HEK293 (cell line): ENCODE measurements around the gene E2F4.
A peak's percentile ranks its signal among the peaks of the same experiment; 100 is the strongest.

Experiments used
- CTCF ChIA-PET: fragments of 350-600 bp; formaldehyde crosslinking; extraction: SDS; loops from one replicate; lab custom pipeline; 2021; ENCODE audit warnings: antibody characterized with exemption; lab: Yijun Ruan, JAX
- POLR2A ChIA-PET: fragments of 300-600 bp; formaldehyde crosslinking; extraction: SDS; loops from one replicate; lab custom pipeline; 2020; ENCODE audit warnings: antibody characterized with exemption, inconsistent platforms; lab: Yijun Ruan, JAX
- H3K27ac ChIP-seq: fragments of 200-500 bp; sonication (Bioruptor generic); 2 replicates; pipeline ENCODE4 v1.5.1; 2014; ENCODE audit warnings: low read depth, low read length, control low read depth, inconsistent platforms; ENCODE audit errors: extremely low read depth
- H3K36me3 ChIP-seq, 2 experiments: fragments of 200-500 bp in 1 of 2; sonication (Bioruptor generic) in 1 of 2; 1 replicate in 1 of 2; 2 replicates in 1 of 2; pipeline ENCODE4 v1.5.1; 2014 to 2017; ENCODE audit warnings: inconsistent platforms in 2 of 2, low read length in 2 of 2; ENCODE audit not compliant: control insufficient read depth in 2 of 2, insufficient read depth in 1 of 2
- H3K4me1 ChIP-seq: fragments of 200-500 bp; sonication (Bioruptor generic); 2 replicates; pipeline ENCODE4 v1.5.1; 2014; ENCODE audit warnings: mild to moderate bottlenecking, low read length, inconsistent platforms; ENCODE audit not compliant: control insufficient read depth, insufficient read depth
- H3K4me3 ChIP-seq: 2 replicates; pipeline ENCODE4 v1.5.1; 2011; ENCODE audit warnings: low read depth, mild to moderate bottlenecking, control low read depth, low read length, moderate library complexity
- H3K9me3 ChIP-seq: fragments of 200-500 bp; sonication (Bioruptor generic); 2 replicates; pipeline ENCODE4 v1.5.1; 2014; ENCODE audit warnings: low read depth, low read length, inconsistent platforms; ENCODE audit not compliant: control insufficient read depth, insufficient read depth
- INSM2 ChIP-seq: fragments of 450-650 bp; formaldehyde crosslinking; IDR thresholded peaks from 2 replicates; pipeline ENCODE4 v1.5.1; 2016; ENCODE audit warnings: missing biosample characterization, missing genetic modification characterization
- KLF8 ChIP-seq: fragments of 450-650 bp; formaldehyde crosslinking; IDR thresholded peaks from 2 replicates; pipeline ENCODE4 v1.5.1; 2016; ENCODE audit warnings: missing biosample characterization, missing genetic modification characterization
- PRDM1 ChIP-seq: fragments of 450-650 bp; formaldehyde crosslinking; IDR thresholded peaks from 2 replicates; pipeline ENCODE4; 2016; ENCODE audit warnings: missing biosample characterization, missing genetic modification characterization
- PRDM10 ChIP-seq: fragments of 450-650 bp; formaldehyde crosslinking; IDR thresholded peaks from 2 replicates; pipeline ENCODE4 v1.5.1; 2016; ENCODE audit warnings: missing biosample characterization, missing genetic modification characterization
- ZBTB1 ChIP-seq: fragments of 450-650 bp; formaldehyde crosslinking; IDR thresholded peaks from 2 replicates; pipeline ENCODE4 v1.5.1; 2016; ENCODE audit warnings: missing biosample characterization, missing genetic modification characterization
- ZBTB11 ChIP-seq: fragments of 450-650 bp; formaldehyde crosslinking; conservative IDR thresholded peaks from 2 replicates; pipeline ENCODE4 v1.5.1; 2016; ENCODE audit warnings: low read depth, missing biosample characterization, missing genetic modification characterization
- ZBTB17 ChIP-seq: fragments of 450-650 bp; formaldehyde crosslinking; IDR thresholded peaks from 2 replicates; pipeline ENCODE4 v1.5.1; 2016; ENCODE audit warnings: missing biosample characterization, missing genetic modification characterization
- ZNF354C ChIP-seq: fragments of 450-650 bp; formaldehyde crosslinking; IDR thresholded peaks from 2 replicates; pipeline ENCODE4 v1.5.1; 2016; ENCODE audit warnings: missing biosample characterization, missing genetic modification characterization, low read depth, borderline replicate concordance
- ZNF37A ChIP-seq: fragments of 450-650 bp; IDR thresholded peaks from 2 replicates; pipeline ENCODE4 v1.5.1; 2018; ENCODE audit warnings: missing biosample characterization, missing genetic modification characterization
- ZNF48 ChIP-seq: fragments of 450-650 bp; formaldehyde crosslinking; IDR thresholded peaks from 2 replicates; pipeline ENCODE4 v1.5.1; 2016; ENCODE audit warnings: missing biosample characterization, missing genetic modification characterization
- ZNF600 ChIP-seq: fragments of 450-650 bp; formaldehyde crosslinking; IDR thresholded peaks from 2 replicates; pipeline ENCODE4 v1.5.1; 2016; ENCODE audit warnings: missing biosample characterization, missing genetic modification characterization
- ZNF610 ChIP-seq: fragments of 450-650 bp; formaldehyde crosslinking; IDR thresholded peaks from 2 replicates; pipeline ENCODE4 v1.5.1; 2016; ENCODE audit warnings: missing biosample characterization, missing genetic modification characterization, borderline replicate concordance
- ZNF660 ChIP-seq: fragments of 450-650 bp; IDR thresholded peaks from 2 replicates; pipeline ENCODE4 v1.5.1; 2018; ENCODE audit warnings: missing biosample characterization, mild to moderate bottlenecking, missing genetic modification characterization

The E2F4 gene

GRCh38 chr16:67190448-67191399, 1.2 kb upstream of the E2F4 start (continued):
- TF ChIP-seq PRDM10 (tag by site-specific recombination) (peak; percentile 54), ZBTB1 (tag by site-specific recombination) (no peak)

- Histone ChIP-seq H3K4me1 (peaks cover 7% of the 10 kb centered on the region), H3K9me3 (no peaks in the 10 kb centered on the region), H3K4me3 (peak overlapping the region; percentile 10), H3K36me3 (peaks cover 7 to 37% of the 10 kb centered on the region in 2 experiments; a peak in 2 of 3 replicates), H3K27ac (no peak overlapping the region)
- ChIA-PET CTCF (interaction anchor here (1.4 kb wide), 1 partner anchor 214 kb away, joined by 4 read pairs; no protein-coding TSS in a partner anchor), POLR2A (interaction anchor here (1.4 to 1.7 kb wide), 2 partner anchors 16 to 172 kb away, joined by 4 to 5 read pairs; no protein-coding TSS in a partner anchor)
- TF ChIP-seq PRDM1 (tag by site-specific recombination) (no peak), ZNF37A (tag by site-specific recombination) (no peak), PRDM10 (tag by site-specific recombination) (peak; percentile 38; the same call in 1 of the 2 replicates), ZNF354C (tag by site-specific recombination) (0 out of 2 replicates have a peak, but pooled peaks have one; percentile 10)
Observed at GRCh38 chr16:67191411-67191994, 452 bp upstream of the E2F4 start.

GRCh38 chr16:67192781-67193361, 916 bp downstream of the E2F4 start:
- ChIA-PET POLR2A (interaction anchor here (0.8 to 1.7 kb wide), 6 partner anchors 8 to 174 kb away, joined by 3 to 6 read pairs (median 4); partner anchors contain the start of genes MATCAP1 and TMEM208), CTCF (interaction anchor here (0.7 to 1.6 kb wide), 4 partner anchors 30 to 215 kb away, joined by 3 to 6 read pairs (median 4); no protein-coding TSS in a partner anchor)
- Histone ChIP-seq H3K4me3 (peak overlapping the region; percentile 81), H3K4me1 (peaks cover 7% of the 10 kb centered on the region), H3K27ac (peak overlapping the region; percentile 61), H3K36me3 (peaks cover 7 to 51% of the 10 kb centered on the region in 2 experiments; a peak in 2 of 3 replicates), H3K9me3 (no peaks in the 10 kb centered on the region)
- TF ChIP-seq ZNF48 (tag by site-specific recombination) (no peak), ZNF660 (no peak), ZNF610 (tag by site-specific recombination) (no peak), ZNF600 (0 out of 2 replicates have a peak, but pooled peaks have one; percentile 28), INSM2 (tag by site-specific recombination) (no peak), ZBTB17 (tag by site-specific recombination) (peak; percentile 82), KLF8 (no peak), ZBTB11 (tag by site-specific recombination) (no peak)
